WTC11 (cell line): ENCODE measurements around the gene GLI2. TPM values are rescaled to one million over a fixed set of nuclear protein-coding genes. Genes with fewer than 3 reads are reported as not detected.
A peak's percentile ranks its signal among the peaks of the same experiment; 100 is the strongest.

Experiments
- ATAC-seq: fragments of 200-7000 bp; cut with Tn5 transposase; 2 replicates; pipeline ENCODE4 v1.10.0; 2021; ENCODE audit warnings: mild to moderate bottlenecking, moderate library complexity
- CTCF ChIA-PET: fragments of 300-600 bp; sonication (Branson Sonifier 250); formaldehyde crosslinking; loops from one replicate; lab custom pipeline; 2021; ENCODE audit warnings: antibody characterized with exemption; lab: Charles Lee
- POLR2A ChIA-PET: fragments of 350-600 bp; sonication (Branson Sonifier 250); formaldehyde crosslinking; loops from one replicate; lab custom pipeline; 2021; ENCODE audit warnings: antibody characterized with exemption; lab: Charles Lee
- DNase-seq: peaks from one replicate; pipeline ENCODE4 v3.0.0; 2021; ENCODE audit warnings: low spot score
- H3K27ac Mint-ChIP-seq: 2 replicates; pipeline ENCODE4 v1.8.0; 2021; ENCODE audit warnings: mixed read lengths
- H3K27me3 Mint-ChIP-seq: 2 replicates; pipeline ENCODE4 v1.8.0; 2021; ENCODE audit warnings: low read depth, mild to moderate bottlenecking, moderate library complexity, mixed read lengths
- H3K36me3 Mint-ChIP-seq: 2 replicates; pipeline ENCODE4 v1.8.0; 2021; ENCODE audit warnings: mixed read lengths
- H3K4me1 Mint-ChIP-seq: 2 replicates; pipeline ENCODE4 v1.8.0; 2022; ENCODE audit warnings: mixed read lengths
- H3K4me3 Mint-ChIP-seq: 2 replicates; pipeline ENCODE4 v1.8.0; 2021; ENCODE audit warnings: mild to moderate bottlenecking, moderate library complexity, mixed read lengths
- H3K9me3 Mint-ChIP-seq: 2 replicates; pipeline ENCODE4 v1.8.0; 2021; ENCODE audit warnings: mixed read lengths
- ATF1 ChIP-seq: sonication (generic); formaldehyde crosslinking; IDR thresholded peaks from 2 replicates; pipeline ENCODE4 v1.8.1; 2023; ENCODE audit warnings: mild to moderate bottlenecking, moderate library complexity, missing genetic modification reagents
- ESRRA ChIP-seq: sonication (generic); formaldehyde crosslinking; IDR thresholded peaks from 2 replicates; pipeline ENCODE4 v1.8.1; 2022; ENCODE audit warnings: mild to moderate bottlenecking, missing genetic modification reagents, borderline replicate concordance
- ETV6 ChIP-seq: sonication (generic); formaldehyde crosslinking; IDR thresholded peaks from 2 replicates; pipeline ENCODE4 v1.8.1; 2022; ENCODE audit warnings: mild to moderate bottlenecking, missing genetic modification reagents
- FOXK1 ChIP-seq: sonication (generic); formaldehyde crosslinking; IDR thresholded peaks from 2 replicates; pipeline ENCODE4 v1.8.0; 2022; ENCODE audit warnings: mild to moderate bottlenecking, moderate library complexity, missing genetic modification reagents
- GABPB1 ChIP-seq: sonication (generic); formaldehyde crosslinking; IDR thresholded peaks from 2 replicates; pipeline ENCODE4 v1.8.1; 2023; ENCODE audit warnings: mild to moderate bottlenecking, missing genetic modification reagents
- IRF2 ChIP-seq: sonication (generic); formaldehyde crosslinking; IDR thresholded peaks from 2 replicates; pipeline ENCODE4 v1.8.0; 2022; ENCODE audit warnings: low read depth, missing genetic modification reagents, borderline replicate concordance
- JUN ChIP-seq: sonication (generic); formaldehyde crosslinking; IDR thresholded peaks from 2 replicates; pipeline ENCODE4 v1.8.0; 2023; ENCODE audit warnings: mild to moderate bottlenecking, missing genetic modification reagents
- NFE2L1 ChIP-seq: sonication (generic); formaldehyde crosslinking; IDR thresholded peaks from 2 replicates; pipeline ENCODE4 v1.8.1; 2023; ENCODE audit warnings: missing genetic modification reagents
- OVOL2 ChIP-seq: fragments of 250-450 bp; sonication (Bioruptor Pico); IDR thresholded peaks from 2 replicates; pipeline ENCODE4 v1.9.0; 2021; ENCODE audit warnings: mild to moderate bottlenecking, borderline replicate concordance
- RORB ChIP-seq: fragments of 250-450 bp; sonication (Bioruptor Pico); IDR thresholded peaks from 2 replicates; pipeline ENCODE4 v1.9.0; 2021; ENCODE audit warnings: mild to moderate bottlenecking
- SMAD3 ChIP-seq: sonication (generic); formaldehyde crosslinking; IDR thresholded peaks from 2 replicates; pipeline ENCODE4 v1.8.0; 2022; ENCODE audit warnings: missing genetic modification reagents, mild to moderate bottlenecking, borderline replicate concordance
- TEAD1 ChIP-seq: sonication (generic); formaldehyde crosslinking; IDR thresholded peaks from 2 replicates; pipeline ENCODE4 v1.8.0; 2022; ENCODE audit warnings: mild to moderate bottlenecking, missing genetic modification reagents
- ZNF121 ChIP-seq: sonication (generic); formaldehyde crosslinking; IDR thresholded peaks from 2 replicates; pipeline ENCODE4 v1.8.0; 2023; ENCODE audit warnings: missing genetic modification reagents
- ZNF317 ChIP-seq: sonication (generic); formaldehyde crosslinking; IDR thresholded peaks from 2 replicates; pipeline ENCODE4 v1.8.1; 2023; ENCODE audit warnings: low read depth, mild to moderate bottlenecking, moderate library complexity, missing genetic modification reagents, borderline replicate concordance
- ZNF416 ChIP-seq: fragments of 250-450 bp; sonication (Bioruptor Pico); IDR thresholded peaks from 2 replicates; pipeline ENCODE4 v1.9.0; 2021; ENCODE audit warnings: mild to moderate bottlenecking, inconsistent platforms
- ZNF671 ChIP-seq: fragments of 250-450 bp; sonication (Bioruptor Pico); IDR thresholded peaks from 2 replicates; pipeline ENCODE4 v1.8.0; 2021; ENCODE audit warnings: mild to moderate bottlenecking
- total RNA-seq: library from RNA; stranded (reverse); gene quantifications from 3 replicates; pipeline ENCODE4 v1.2.3, GENCODE V29; 2021
- TF ChIP-seq, protein P1 (sequence below): sonication (generic); formaldehyde crosslinking; IDR thresholded peaks from 2 replicates; pipeline ENCODE4 v1.8.1; 2023; ENCODE audit warnings: mild to moderate bottlenecking, moderate library complexity, missing genetic modification reagents
- TF ChIP-seq, protein P2 (sequence below): sonication (generic); formaldehyde crosslinking; IDR thresholded peaks from 2 replicates; pipeline ENCODE4 v1.8.0; 2022; ENCODE audit warnings: missing genetic modification reagents
- TF ChIP-seq, protein P3 (sequence below): sonication (generic); formaldehyde crosslinking; conservative IDR thresholded peaks from 2 replicates; pipeline ENCODE4 v1.8.1; 2022; ENCODE audit warnings: mild to moderate bottlenecking, missing genetic modification reagents
- TF ChIP-seq, protein P4 (sequence below): sonication (generic); formaldehyde crosslinking; IDR thresholded peaks from 2 replicates; pipeline ENCODE4 v1.8.0; 2023; ENCODE audit warnings: missing genetic modification reagents, mild to moderate bottlenecking, borderline replicate concordance
- TF ChIP-seq, protein P5 (sequence below): sonication (generic); formaldehyde crosslinking; IDR thresholded peaks from 2 replicates; pipeline ENCODE4 v1.8.0; 2022; ENCODE audit warnings: mild to moderate bottlenecking, missing genetic modification reagents

GLI2 gene
- total RNA-seq, 1 experiment from 2014 or later = 60.9 TPM

DNA sequence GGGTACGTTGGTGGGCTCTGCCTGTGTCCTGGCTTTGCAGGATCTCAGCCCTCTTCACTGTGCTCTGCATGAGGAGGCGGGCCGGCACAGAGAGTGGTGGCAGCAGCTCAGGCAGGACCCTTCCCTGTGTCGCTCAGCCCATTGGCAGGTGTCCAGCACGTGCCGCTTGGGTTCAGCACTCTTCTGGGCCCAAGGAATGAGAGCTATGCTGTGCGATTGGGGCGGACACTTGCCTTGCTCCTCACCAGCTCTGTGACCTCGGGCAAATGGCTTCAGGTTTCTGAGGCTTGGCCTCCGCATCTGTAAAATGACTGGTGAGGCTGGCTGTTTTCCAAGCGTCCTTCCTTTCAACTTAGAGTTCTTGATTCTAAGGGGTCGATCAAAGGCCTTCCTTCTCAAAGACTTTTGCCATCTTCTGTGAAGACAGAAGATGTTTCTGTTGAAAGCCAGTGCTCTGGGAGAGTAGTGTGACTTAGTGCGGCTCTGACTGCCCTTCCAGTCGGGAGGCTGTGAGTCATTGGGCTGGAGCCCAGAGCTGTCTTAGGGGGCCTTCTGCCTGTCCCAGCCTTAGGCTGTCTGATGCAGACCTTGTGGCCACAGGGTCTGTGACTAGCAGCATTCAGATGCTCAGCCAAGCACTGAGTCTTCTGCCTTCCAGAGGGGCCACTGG, 35.6 kb downstream of the GLI2 start:
- DNase-seq = no peak
- no peak for ATAC-seq
- CTCF ChIA-PET = interaction anchor here (0.8 to 2.1 kb wide), 7 partner anchors 9 to 299 kb away, joined by 3 to 6 read pairs (median 4); partner anchors contain the start of gene GLI2
- Mint-ChIP-seq H3K4me3 (no peak overlapping the region), H3K9me3 (no peaks in the 10 kb centered on the region), H3K27ac (peak overlapping the region; percentile 77), H3K4me1 (peaks cover 82% of the 10 kb centered on the region), H3K27me3 (no peaks in the 10 kb centered on the region)
- POLR2A ChIA-PET = no interaction called here
- TF ChIP-seq TEAD1 (CRISPR knock-in tag) = no peak
- TF ChIP-seq RORB (CRISPR knock-in tag) = no peak
- TF ChIP-seq ETV6 = no peak
- TF ChIP-seq JUN = no peak
- no peak for TF ChIP-seq ZNF671 (CRISPR knock-in tag)
- TF ChIP-seq, protein P1, sequence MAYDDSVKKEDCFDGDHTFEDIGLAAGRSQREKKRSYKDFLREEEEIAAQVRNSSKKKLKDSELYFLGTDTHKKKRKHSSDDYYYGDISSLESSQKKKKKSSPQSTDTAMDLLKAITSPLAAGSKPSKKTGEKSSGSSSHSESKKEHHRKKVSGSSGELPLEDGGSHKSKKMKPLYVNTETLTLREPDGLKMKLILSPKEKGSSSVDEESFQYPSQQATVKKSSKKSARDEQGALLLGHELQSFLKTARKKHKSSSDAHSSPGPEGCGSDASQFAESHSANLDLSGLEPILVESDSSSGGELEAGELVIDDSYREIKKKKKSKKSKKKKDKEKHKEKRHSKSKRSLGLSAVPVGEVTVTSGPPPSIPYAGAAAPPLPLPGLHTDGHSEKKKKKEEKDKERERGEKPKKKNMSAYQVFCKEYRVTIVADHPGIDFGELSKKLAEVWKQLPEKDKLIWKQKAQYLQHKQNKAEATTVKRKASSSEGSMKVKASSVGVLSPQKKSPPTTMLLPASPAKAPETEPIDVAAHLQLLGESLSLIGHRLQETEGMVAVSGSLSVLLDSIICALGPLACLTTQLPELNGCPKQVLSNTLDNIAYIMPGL = no peak
- no peak for TF ChIP-seq IRF2
- TF ChIP-seq, protein P2, sequence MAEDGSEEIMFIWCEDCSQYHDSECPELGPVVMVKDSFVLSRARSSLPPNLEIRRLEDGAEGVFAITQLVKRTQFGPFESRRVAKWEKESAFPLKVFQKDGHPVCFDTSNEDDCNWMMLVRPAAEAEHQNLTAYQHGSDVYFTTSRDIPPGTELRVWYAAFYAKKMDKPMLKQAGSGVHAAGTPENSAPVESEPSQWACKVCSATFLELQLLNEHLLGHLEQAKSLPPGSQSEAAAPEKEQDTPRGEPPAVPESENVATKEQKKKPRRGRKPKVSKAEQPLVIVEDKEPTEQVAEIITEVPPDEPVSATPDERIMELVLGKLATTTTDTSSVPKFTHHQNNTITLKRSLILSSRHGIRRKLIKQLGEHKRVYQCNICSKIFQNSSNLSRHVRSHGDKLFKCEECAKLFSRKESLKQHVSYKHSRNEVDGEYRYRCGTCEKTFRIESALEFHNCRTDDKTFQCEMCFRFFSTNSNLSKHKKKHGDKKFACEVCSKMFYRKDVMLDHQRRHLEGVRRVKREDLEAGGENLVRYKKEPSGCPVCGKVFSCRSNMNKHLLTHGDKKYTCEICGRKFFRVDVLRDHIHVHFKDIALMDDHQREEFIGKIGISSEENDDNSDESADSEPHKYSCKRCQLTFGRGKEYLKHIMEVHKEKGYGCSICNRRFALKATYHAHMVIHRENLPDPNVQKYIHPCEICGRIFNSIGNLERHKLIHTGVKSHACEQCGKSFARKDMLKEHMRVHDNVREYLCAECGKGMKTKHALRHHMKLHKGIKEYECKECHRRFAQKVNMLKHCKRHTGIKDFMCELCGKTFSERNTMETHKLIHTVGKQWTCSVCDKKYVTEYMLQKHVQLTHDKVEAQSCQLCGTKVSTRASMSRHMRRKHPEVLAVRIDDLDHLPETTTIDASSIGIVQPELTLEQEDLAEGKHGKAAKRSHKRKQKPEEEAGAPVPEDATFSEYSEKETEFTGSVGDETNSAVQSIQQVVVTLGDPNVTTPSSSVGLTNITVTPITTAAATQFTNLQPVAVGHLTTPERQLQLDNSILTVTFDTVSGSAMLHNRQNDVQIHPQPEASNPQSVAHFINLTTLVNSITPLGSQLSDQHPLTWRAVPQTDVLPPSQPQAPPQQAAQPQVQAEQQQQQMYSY (CRISPR knock-in tag) = no peak
- TF ChIP-seq NFE2L1 (CRISPR knock-in tag) = no peak
- TF ChIP-seq, all 79 proteins: peak for 0
- no peaks in the 10 kb centered on the region for H3K36me3 Mint-ChIP-seq

DNA sequence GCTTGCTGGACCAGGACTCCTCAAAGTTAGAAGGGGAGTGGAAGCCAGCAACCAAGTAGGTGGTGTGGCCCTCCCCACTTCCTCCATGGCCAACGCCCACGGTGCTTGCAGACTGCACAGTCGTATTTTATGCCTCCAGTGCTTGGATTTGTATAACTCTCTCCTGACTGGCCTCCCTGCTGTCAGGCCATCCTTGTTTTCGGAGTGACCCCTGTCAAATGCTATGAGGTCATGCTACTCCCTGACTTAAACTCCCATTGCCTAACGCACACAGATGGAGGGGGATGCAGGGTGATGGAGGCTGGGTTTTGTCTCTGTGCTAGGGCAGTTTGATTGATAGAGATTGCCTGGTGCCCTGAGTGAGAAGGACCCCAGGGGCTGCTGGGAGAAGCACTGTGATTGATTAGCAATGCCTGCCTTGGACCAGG, 36.1 kb downstream of the GLI2 start:
- no peaks in the 10 kb centered on the region for H3K27me3 Mint-ChIP-seq
- no peak for TF ChIP-seq TEAD1 (CRISPR knock-in tag)
- TF ChIP-seq ZNF121 (CRISPR knock-in tag) = no peak
- no peak for TF ChIP-seq FOXK1 (CRISPR knock-in tag)
- no peak for TF ChIP-seq ZNF317
- TF ChIP-seq ZNF416 = no peak
- TF ChIP-seq SMAD3 (CRISPR knock-in tag) = no peak
- TF ChIP-seq ESRRA (CRISPR knock-in tag) = no peak
- TF ChIP-seq, protein P3, sequence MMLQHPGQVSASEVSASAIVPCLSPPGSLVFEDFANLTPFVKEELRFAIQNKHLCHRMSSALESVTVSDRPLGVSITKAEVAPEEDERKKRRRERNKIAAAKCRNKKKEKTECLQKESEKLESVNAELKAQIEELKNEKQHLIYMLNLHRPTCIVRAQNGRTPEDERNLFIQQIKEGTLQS = no peak
- TF ChIP-seq ATF1 = no peak
- no peak for TF ChIP-seq OVOL2 (CRISPR knock-in tag)
- DNase-seq (no peak), ATAC-seq (no peak)
- POLR2A ChIA-PET = no interaction called here
- CTCF ChIA-PET = no interaction called here
- H3K4me3 Mint-ChIP-seq = no peak overlapping the region
- peaks cover 76% of the 10 kb centered on the region for H3K4me1 Mint-ChIP-seq
- no peaks in the 10 kb centered on the region for H3K36me3 Mint-ChIP-seq
- peak overlapping the region; percentile 77; the same call in 1 of the 2 replicates for H3K27ac Mint-ChIP-seq
- H3K9me3 Mint-ChIP-seq = no peaks in the 10 kb centered on the region

DNA sequence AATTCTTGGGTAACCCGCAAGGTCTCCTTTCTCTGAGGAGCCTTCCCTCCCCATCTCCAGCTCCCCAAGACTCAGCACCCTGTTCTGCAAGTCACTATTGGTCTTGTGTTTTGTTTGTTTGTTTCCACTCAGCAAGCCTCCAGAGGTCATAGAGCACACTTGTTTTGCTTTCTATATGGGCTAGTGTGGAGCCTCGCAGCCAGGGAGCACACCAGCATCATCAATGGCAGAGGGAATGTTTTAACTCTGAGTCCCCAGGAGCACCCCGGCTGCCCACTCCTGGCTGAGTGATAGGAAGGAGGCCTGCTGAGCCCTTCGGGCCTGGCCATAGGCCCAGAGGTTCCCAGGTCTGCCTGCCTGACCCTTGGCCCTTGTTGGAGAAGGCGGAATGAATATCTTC, 36.6 kb downstream of the GLI2 start:
- Mint-ChIP-seq H3K27ac (peak overlapping the region; percentile 34; the same call in 1 of the 2 replicates), H3K36me3 (no peaks in the 10 kb centered on the region), H3K4me3 (no peak overlapping the region), H3K9me3 (no peaks in the 10 kb centered on the region), H3K4me1 (peaks cover 74% of the 10 kb centered on the region), H3K27me3 (no peaks in the 10 kb centered on the region)
- TF ChIP-seq, protein P4, sequence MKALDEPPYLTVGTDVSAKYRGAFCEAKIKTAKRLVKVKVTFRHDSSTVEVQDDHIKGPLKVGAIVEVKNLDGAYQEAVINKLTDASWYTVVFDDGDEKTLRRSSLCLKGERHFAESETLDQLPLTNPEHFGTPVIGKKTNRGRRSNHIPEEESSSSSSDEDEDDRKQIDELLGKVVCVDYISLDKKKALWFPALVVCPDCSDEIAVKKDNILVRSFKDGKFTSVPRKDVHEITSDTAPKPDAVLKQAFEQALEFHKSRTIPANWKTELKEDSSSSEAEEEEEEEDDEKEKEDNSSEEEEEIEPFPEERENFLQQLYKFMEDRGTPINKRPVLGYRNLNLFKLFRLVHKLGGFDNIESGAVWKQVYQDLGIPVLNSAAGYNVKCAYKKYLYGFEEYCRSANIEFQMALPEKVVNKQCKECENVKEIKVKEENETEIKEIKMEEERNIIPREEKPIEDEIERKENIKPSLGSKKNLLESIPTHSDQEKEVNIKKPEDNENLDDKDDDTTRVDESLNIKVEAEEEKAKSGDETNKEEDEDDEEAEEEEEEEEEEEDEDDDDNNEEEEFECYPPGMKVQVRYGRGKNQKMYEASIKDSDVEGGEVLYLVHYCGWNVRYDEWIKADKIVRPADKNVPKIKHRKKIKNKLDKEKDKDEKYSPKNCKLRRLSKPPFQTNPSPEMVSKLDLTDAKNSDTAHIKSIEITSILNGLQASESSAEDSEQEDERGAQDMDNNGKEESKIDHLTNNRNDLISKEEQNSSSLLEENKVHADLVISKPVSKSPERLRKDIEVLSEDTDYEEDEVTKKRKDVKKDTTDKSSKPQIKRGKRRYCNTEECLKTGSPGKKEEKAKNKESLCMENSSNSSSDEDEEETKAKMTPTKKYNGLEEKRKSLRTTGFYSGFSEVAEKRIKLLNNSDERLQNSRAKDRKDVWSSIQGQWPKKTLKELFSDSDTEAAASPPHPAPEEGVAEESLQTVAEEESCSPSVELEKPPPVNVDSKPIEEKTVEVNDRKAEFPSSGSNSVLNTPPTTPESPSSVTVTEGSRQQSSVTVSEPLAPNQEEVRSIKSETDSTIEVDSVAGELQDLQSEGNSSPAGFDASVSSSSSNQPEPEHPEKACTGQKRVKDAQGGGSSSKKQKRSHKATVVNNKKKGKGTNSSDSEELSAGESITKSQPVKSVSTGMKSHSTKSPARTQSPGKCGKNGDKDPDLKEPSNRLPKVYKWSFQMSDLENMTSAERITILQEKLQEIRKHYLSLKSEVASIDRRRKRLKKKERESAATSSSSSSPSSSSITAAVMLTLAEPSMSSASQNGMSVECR (CRISPR knock-in tag) = no peak
- TF ChIP-seq GABPB1 (CRISPR knock-in tag) (no peak), OVOL2 (CRISPR knock-in tag) (no peak)
- TF ChIP-seq, protein P5, sequence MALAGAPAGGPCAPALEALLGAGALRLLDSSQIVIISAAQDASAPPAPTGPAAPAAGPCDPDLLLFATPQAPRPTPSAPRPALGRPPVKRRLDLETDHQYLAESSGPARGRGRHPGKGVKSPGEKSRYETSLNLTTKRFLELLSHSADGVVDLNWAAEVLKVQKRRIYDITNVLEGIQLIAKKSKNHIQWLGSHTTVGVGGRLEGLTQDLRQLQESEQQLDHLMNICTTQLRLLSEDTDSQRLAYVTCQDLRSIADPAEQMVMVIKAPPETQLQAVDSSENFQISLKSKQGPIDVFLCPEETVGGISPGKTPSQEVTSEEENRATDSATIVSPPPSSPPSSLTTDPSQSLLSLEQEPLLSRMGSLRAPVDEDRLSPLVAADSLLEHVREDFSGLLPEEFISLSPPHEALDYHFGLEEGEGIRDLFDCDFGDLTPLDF (CRISPR knock-in tag) = no peak
- POLR2A ChIA-PET = no interaction called here
- CTCF ChIA-PET = no interaction called here
- ATAC-seq = peak; percentile 8; the same call in 1 of the 2 replicates
- no peak for DNase-seq
